CD4-positive, alpha-beta memory T cell (primary cell): ENCODE measurements around the gene ALDH1L1. TPM values are rescaled to one million over a fixed set of nuclear protein-coding genes. Genes with fewer than 3 reads are reported as not detected.

Experiments used
- CTCF ChIA-PET: fragments of 350-600 bp; sonication (Branson Sonifier 250); formaldehyde crosslinking; loops from one replicate; lab custom pipeline; 2021; ENCODE audit warnings: inconsistent platforms; ENCODE audit not compliant: partially characterized antibody; lab: Charles Lee
- POLR2A ChIA-PET: fragments of 350-600 bp; sonication (Branson Sonifier 250); formaldehyde crosslinking; loops from one replicate; lab custom pipeline; 2021; ENCODE audit not compliant: partially characterized antibody; lab: Charles Lee
- DNase-seq, 5 donors: peaks; one replicate each; pipeline versions ENCODE4 v3.0.0 to v3.0.0-alpha.2; 2020 to 2022; ENCODE audit warnings: mixed read lengths in 1 of 5
- H3K27ac ChIP-seq: one replicate; pipeline ENCODE4 v1.7.0; 2013; ENCODE audit warnings: low read depth, low read length
- H3K27me3 ChIP-seq: 2 replicates; pipeline ENCODE4 v1.7.0; 2013; ENCODE audit warnings: mild to moderate bottlenecking, low read length, moderate library complexity; ENCODE audit not compliant: insufficient read depth
- H3K36me3 ChIP-seq: 2 replicates; pipeline ENCODE4 v1.7.0; 2013; ENCODE audit warnings: mild to moderate bottlenecking, low read length, moderate library complexity; ENCODE audit not compliant: insufficient read depth
- H3K4me1 ChIP-seq: 2 replicates; pipeline ENCODE4 v1.7.0; 2013; ENCODE audit warnings: mild to moderate bottlenecking, low read length, moderate library complexity; ENCODE audit not compliant: insufficient read depth
- H3K4me3 ChIP-seq, 2 donors: one replicate each; pipeline ENCODE4 v1.7.0; 2013; ENCODE audit warnings: low read length in 2 of 2, mild to moderate bottlenecking in 1 of 2
- H3K9me3 ChIP-seq, 2 donors: one replicate each; pipeline ENCODE4 v1.7.0; 2013; ENCODE audit warnings: low read length in 2 of 2, control low read depth in 1 of 2; ENCODE audit not compliant: control insufficient read depth in 1 of 2
- H3K27ac Mint-ChIP-seq, 7 donors: one replicate each; pipeline ENCODE4 v1.8.0; 2020 to 2021; ENCODE audit warnings: mixed read lengths in 7 of 7, mild to moderate bottlenecking in 6 of 7, inconsistent platforms in 3 of 7, moderate library complexity in 3 of 7
- H3K27me3 Mint-ChIP-seq, 2 donors: one replicate each; pipeline ENCODE4 v1.8.0; 2020 to 2021; ENCODE audit warnings: mixed read lengths in 2 of 2
- H3K36me3 Mint-ChIP-seq, 2 donors: one replicate each; pipeline ENCODE4 v1.8.0; 2020 to 2021; ENCODE audit warnings: mixed read lengths in 2 of 2, inconsistent platforms in 1 of 2, mild to moderate bottlenecking in 1 of 2
- H3K4me1 Mint-ChIP-seq, 4 donors: one replicate each; pipeline ENCODE4 v1.8.0; 2020 to 2021; ENCODE audit warnings: mixed read lengths in 4 of 4, mild to moderate bottlenecking in 1 of 4
- H3K4me3 Mint-ChIP-seq, 8 donors: one replicate each; pipeline ENCODE4 v1.8.0; 2020 to 2021; ENCODE audit warnings: mixed read lengths in 8 of 8, mild to moderate bottlenecking in 7 of 8, moderate library complexity in 6 of 8, inconsistent platforms in 3 of 8
- H3K9me3 Mint-ChIP-seq, 8 donors: one replicate each; pipeline ENCODE4 v1.8.0; 2020 to 2021; ENCODE audit warnings: mixed read lengths in 8 of 8, mild to moderate bottlenecking in 5 of 8, inconsistent platforms in 3 of 8, moderate library complexity in 1 of 8
- intact Hi-C: fragments of 100-400 bp; cut with micrococcal nuclease; formaldehyde crosslinking; loops from one replicate; pipeline ENCODE4 v1.15.1; 2023
- polyA plus RNA-seq, 2 donors: library from polyadenylated mRNA; unstranded; fragments of 300-500 nt; fragmentation: Illumina TruSeq; gene quantifications; one replicate each; pipeline ENCODE4 v1.2.3, GENCODE V29; 2021
- total RNA-seq, 2 experiments: library from RNA; stranded (reverse); gene quantifications; one replicate each; pipeline ENCODE4 v1.2.3, GENCODE V29; 2021

The ALDH1L1 gene
- total and polyA plus RNA-seq, 4 experiments from 2014 or later = not detected

GRCh38 chr3:126147932-126148683 lies 32.3 kb downstream of the ALDH1L1 start:
- POLR2A ChIA-PET = no interaction called here
- peaks cover 0 to 1% (median 0%) of the 10 kb centered on the region in 4 donors for H3K4me1 Mint-ChIP-seq
- no peak for DNase-seq

GRCh38 chr3:126147147-126147931 lies 33.0 kb downstream of the ALDH1L1 start:
- no peaks in the 10 kb centered on the region for H3K36me3 Mint-ChIP-seq
- H3K4me3 Mint-ChIP-seq = no peak overlapping the region
- peaks cover 0 to 1% of the 10 kb centered on the region in 2 donors for H3K27me3 Mint-ChIP-seq
- no peaks in the 10 kb centered on the region for H3K27me3 ChIP-seq
- H3K4me3 ChIP-seq = no peak overlapping the region
- intact Hi-C loops = no loop called here
- CTCF ChIA-PET = no interaction called here
- no peaks in the 10 kb centered on the region for H3K4me1 ChIP-seq
- H3K4me1 Mint-ChIP-seq = peaks cover 0 to 1% (median 0%) of the 10 kb centered on the region in 4 donors
- H3K9me3 Mint-ChIP-seq = no peaks in the 10 kb centered on the region
- H3K9me3 ChIP-seq = no peaks in the 10 kb centered on the region
- H3K36me3 ChIP-seq = no peaks in the 10 kb centered on the region
- no peak overlapping the region for H3K27ac Mint-ChIP-seq
- DNase-seq = no peak
- POLR2A ChIA-PET = no interaction called here
- H3K27ac ChIP-seq = no peak overlapping the region

More at GRCh38 chr3:126147932-126148683, 32.3 kb downstream of the ALDH1L1 start:
- H3K4me1 ChIP-seq = no peaks in the 10 kb centered on the region
- no peaks in the 10 kb centered on the region for H3K9me3 Mint-ChIP-seq
- intact Hi-C loops = no loop called here
- H3K27ac ChIP-seq = no peak overlapping the region
- H3K36me3 Mint-ChIP-seq = no peaks in the 10 kb centered on the region
- H3K4me3 Mint-ChIP-seq = no peak overlapping the region
- no peak overlapping the region for H3K27ac Mint-ChIP-seq
- CTCF ChIA-PET = no interaction called here
- H3K36me3 ChIP-seq = no peaks in the 10 kb centered on the region
- no peaks in the 10 kb centered on the region for H3K9me3 ChIP-seq
- H3K27me3 Mint-ChIP-seq = peaks cover 0 to 1% of the 10 kb centered on the region in 2 donors
- H3K4me3 ChIP-seq = no peak overlapping the region
- H3K27me3 ChIP-seq = no peaks in the 10 kb centered on the region

GRCh38 chr3:126146525-126147146 lies 33.8 kb downstream of the ALDH1L1 start:
- Mint-ChIP-seq H3K9me3 (no peaks in the 10 kb centered on the region), H3K27me3 (peaks cover 0 to 1% of the 10 kb centered on the region in 2 donors), H3K4me1 (peaks cover 0 to 1% (median 0%) of the 10 kb centered on the region in 4 donors), H3K36me3 (no peaks in the 10 kb centered on the region), H3K4me3 (no peak overlapping the region), H3K27ac (no peak overlapping the region)
- no peak overlapping the region for H3K4me3 ChIP-seq
- ChIA-PET CTCF (no interaction called here), POLR2A (no interaction called here)
- no peaks in the 10 kb centered on the region for H3K9me3 ChIP-seq
- intact Hi-C loops = no loop called here
- no peak for DNase-seq
- no peak overlapping the region for H3K27ac ChIP-seq
- no peaks in the 10 kb centered on the region for H3K27me3 ChIP-seq
- H3K4me1 ChIP-seq = no peaks in the 10 kb centered on the region
- no peaks in the 10 kb centered on the region for H3K36me3 ChIP-seq

- Histone ChIP-seq H3K27me3 (no peaks in the 10 kb centered on the region), H3K36me3 (no peaks in the 10 kb centered on the region), H3K4me3 (no peak overlapping the region), H3K4me1 (no peaks in the 10 kb centered on the region), H3K27ac (no peak overlapping the region), H3K9me3 (no peaks in the 10 kb centered on the region)
- H3K27me3 Mint-ChIP-seq = peaks cover 0 to 3% of the 10 kb centered on the region in 2 donors
- intact Hi-C loops = no loop called here
- no peak overlapping the region for H3K27ac Mint-ChIP-seq
- H3K4me3 Mint-ChIP-seq = no peak overlapping the region
- H3K9me3 Mint-ChIP-seq = no peaks in the 10 kb centered on the region
- no peak for DNase-seq
- ChIA-PET CTCF (no interaction called here), POLR2A (no interaction called here)
- H3K36me3 Mint-ChIP-seq = no peaks in the 10 kb centered on the region
- peaks cover 0 to 1% (median 0%) of the 10 kb centered on the region in 4 donors for H3K4me1 Mint-ChIP-seq
Measured at GRCh38 chr3:126146034-126146433, 34.4 kb downstream of the ALDH1L1 start.

- Mint-ChIP-seq H3K9me3 (peaks cover 0 to 2% (median 0%) of the 10 kb centered on the region in 8 donors), H3K36me3 (no peaks in the 10 kb centered on the region), H3K27me3 (peaks cover 12 to 17% of the 10 kb centered on the region in 2 donors), H3K27ac (no peak overlapping the region), H3K4me1 (peaks cover 0 to 1% (median 0%) of the 10 kb centered on the region in 4 donors), H3K4me3 (no peak overlapping the region)
- no peak for DNase-seq
- H3K4me3 ChIP-seq = no peak overlapping the region
- no peaks in the 10 kb centered on the region for H3K27me3 ChIP-seq
- ChIA-PET POLR2A (no interaction called here), CTCF (no interaction called here)
- no peaks in the 10 kb centered on the region for H3K4me1 ChIP-seq
- no peaks in the 10 kb centered on the region for H3K9me3 ChIP-seq
- H3K36me3 ChIP-seq = no peaks in the 10 kb centered on the region
- intact Hi-C loops = no loop called here
- H3K27ac ChIP-seq = no peak overlapping the region
Measured at GRCh38 chr3:126142652-126143051, 37.7 kb downstream of the ALDH1L1 start.

- Histone ChIP-seq H3K4me3 (no peak overlapping the region), H3K27me3 (peaks cover 7% of the 10 kb centered on the region), H3K9me3 (no peaks in the 10 kb centered on the region), H3K27ac (no peak overlapping the region), H3K4me1 (no peaks in the 10 kb centered on the region), H3K36me3 (no peaks in the 10 kb centered on the region)
- H3K4me1 Mint-ChIP-seq = no peaks in the 10 kb centered on the region
- peaks cover 0 to 2% (median 0%) of the 10 kb centered on the region in 8 donors for H3K9me3 Mint-ChIP-seq
- peaks cover 17 to 22% of the 10 kb centered on the region in 2 donors for H3K27me3 Mint-ChIP-seq
- POLR2A ChIA-PET = no interaction called here
- H3K4me3 Mint-ChIP-seq = no peak overlapping the region
- no peak for DNase-seq
- no peaks in the 10 kb centered on the region for H3K36me3 Mint-ChIP-seq
- H3K27ac Mint-ChIP-seq = no peak overlapping the region
- intact Hi-C loops = no loop called here
- CTCF ChIA-PET = no interaction called here
Measured at GRCh38 chr3:126137490-126138130, 42.8 kb downstream of the ALDH1L1 start.
